ENCODE measurements around the gene PRKCE.

- TF ChIP-seq CTCF (conservative IDR thresholded peaks at IDR 0.05; ENCODE audit: low read depth, low read length) = no peak
- no peak for TF ChIP-seq EZH2 (IDR thresholded peaks at IDR 0.05; ENCODE audit: borderline replicate concordance, low read depth, low read length, poor library complexity, severe bottlenecking)
Measured at GRCh38 chr2:46200100-46200690, 548.7 kb downstream of the PRKCE start.
